Stimulated activated CD4-positive, alpha-beta T cell treated with anti-CD3 and anti-CD28 coated beads, Interleukin-1b, Interleukin-23, amount 100 ng/mL, for 24 hours (primary cell): ENCODE results near the gene MIEF2.
A peak's percentile ranks its signal among the peaks of the same experiment; 100 is the strongest.

Experiments
- DNase-seq, 4 experiments: peaks; one replicate each; pipeline ENCODE4 v3.0.0-alpha.2; 2020; ENCODE audit warnings: low read depth in 4 of 4, low spot score in 1 of 4

MIEF2 gene

GRCh38 chr17:18254888-18255649, 5.4 kb upstream of the MIEF2 start:
- DNase-seq: no peak

- DNase-seq: no peak
Observed at GRCh38 chr17:18256351-18256750, 4.1 kb upstream of the MIEF2 start.

DNA sequence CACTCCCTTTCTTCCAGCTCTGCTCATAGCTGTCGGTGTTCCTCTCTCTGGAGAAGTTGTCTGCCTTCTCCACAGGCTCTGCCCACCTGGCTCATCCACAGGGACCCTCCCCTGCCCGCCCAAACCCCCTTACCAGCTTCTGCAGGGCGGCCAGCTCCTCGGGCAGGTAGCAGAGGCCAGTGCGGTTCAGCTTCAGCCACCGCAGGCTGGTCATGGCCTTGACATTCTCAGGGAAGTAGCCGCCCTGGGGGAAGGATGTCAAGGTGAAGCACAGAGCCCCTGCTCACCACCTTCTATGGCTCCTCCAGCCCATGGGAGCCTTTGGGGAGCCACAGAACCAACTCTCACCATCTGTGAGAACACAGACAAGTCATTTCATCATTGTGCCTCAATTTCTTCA, 3.7 kb upstream of the MIEF2 start:
- DNase-seq: no peak

DNA sequence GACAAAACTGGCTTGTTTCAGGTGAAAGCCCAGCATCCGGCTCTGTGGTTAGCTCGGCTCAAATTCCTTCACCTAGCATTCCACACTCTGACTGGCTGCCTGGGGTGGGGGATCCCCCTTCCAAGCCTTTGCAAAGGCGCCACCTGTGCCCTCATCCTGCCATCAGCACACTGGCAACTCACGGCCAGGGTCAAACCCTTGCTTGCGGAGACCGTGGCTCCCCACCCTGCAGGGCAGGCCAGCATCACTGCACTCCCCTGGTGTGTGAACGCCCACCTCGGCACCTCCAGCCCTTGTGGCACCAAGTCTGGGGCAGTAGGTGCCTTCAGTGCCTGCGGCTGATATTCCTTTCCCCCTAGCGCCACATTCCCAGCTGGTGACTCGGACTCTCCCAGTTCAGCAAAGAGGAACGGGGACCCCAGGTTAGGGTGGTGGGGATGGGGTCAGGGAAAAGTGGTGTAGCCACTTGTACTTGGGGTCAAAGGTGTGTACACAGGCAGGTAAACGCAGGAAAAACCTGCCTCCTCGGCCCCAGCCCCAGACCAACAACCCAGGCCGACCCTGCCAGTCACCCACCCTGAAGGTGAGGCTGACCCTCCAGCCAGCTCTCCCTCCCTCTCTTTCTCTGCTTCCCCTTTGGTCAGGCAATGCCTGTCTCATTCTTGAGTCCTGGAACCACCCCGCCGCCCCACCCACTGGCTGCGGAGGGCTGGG, 3.0 kb upstream of the MIEF2 start:
- peak in 1 of 4 experiments; percentile 21 for DNase-seq

DNA sequence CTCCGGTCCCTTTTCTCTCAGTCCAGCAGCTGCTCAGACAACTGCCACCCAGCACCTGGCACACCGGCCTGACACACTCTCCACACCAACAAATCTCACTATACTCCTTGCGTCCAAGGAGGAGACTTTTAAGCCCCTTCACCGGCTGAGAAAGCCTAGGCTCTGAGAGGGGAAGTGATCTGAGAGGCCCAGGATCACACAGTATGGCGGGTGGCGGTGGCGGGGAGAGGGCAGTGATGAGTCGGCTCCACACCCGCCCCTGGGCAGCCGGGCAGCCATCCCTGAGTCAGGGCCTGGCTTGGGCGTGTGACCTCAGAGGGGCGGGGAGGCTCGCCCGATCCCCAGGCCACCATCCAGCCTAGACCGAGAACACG, 2.5 kb upstream of the MIEF2 start:
- peak in 3 of 4 experiments; percentile 19 to 41 (median 27) for DNase-seq

DNA sequence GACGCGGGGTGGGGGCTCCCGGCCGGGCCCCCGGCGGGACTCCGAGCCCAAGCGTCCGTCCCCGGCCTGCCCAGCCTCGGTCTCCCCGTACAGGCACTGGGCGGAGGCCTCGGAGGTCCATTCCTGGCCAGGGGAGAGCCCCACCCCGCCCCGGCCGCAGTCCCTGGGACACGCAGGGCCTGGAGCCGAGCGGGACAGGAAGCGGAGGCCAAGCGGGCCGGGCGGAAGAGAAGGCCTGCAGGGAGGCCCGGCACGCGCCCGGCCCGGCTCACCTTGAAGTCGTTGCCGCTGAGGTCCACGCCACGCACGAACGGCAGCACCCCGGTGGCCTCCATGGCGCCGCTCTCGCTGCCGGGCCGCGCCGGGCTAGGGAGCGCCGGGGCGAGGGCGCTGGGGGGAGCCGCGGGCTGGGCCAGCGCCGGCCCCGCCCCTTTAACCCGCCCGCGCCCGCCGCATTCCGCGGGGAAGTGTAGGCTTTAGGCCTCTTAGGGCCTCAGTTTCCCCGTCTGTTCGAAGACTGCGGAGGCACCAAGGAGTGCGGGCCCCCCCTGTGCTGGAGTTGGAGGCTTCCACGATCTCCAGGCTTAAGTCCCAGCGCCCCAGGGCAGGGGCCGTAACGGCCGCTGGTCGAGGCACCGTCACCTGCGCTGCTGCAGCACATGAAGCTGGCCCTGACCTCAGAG, 2.0 kb upstream of the MIEF2 start, which contains the start of gene FLII:
FLII (minus strand) TSS at position 383 of the 683 bp plus-strand sequence; CDS start at position 335, 48 bp downstream.
- peak; percentile 16 to 45 (median 39) for DNase-seq

DNA sequence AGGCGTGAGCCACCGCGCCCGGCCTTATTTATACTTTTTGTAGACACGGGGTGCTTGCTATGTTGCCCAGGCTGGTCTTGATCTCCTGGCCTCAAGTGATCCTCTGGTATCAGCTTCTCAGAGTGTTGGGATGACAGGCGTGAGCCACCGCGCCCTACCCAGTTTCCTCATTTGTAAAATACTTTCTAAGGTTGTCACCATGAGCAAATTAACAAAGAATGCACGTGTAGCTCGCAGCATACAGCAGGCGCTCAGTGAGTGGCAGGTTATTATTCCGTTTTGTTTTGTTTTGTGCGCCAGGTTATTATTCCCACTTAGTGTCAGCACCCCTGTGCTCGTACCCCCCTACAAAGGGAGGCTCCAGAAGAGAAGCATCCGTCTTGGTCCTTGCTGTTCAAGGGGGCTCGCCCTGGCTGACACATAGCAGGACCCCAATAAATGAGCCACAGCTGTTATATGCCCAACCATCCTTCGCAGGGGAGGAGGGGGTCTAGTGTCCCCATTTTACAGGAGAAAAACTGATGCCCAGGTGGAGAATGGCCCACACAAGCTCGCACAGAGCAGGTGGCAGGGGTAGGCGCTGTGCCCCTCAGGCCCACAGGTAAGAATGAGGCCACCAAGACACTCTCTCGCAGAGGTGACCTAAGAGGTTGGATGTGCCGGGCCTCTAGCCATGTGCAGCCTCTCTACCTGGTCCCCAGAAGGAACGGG, 686 bp upstream of the MIEF2 start:
- no peak for DNase-seq

DNA sequence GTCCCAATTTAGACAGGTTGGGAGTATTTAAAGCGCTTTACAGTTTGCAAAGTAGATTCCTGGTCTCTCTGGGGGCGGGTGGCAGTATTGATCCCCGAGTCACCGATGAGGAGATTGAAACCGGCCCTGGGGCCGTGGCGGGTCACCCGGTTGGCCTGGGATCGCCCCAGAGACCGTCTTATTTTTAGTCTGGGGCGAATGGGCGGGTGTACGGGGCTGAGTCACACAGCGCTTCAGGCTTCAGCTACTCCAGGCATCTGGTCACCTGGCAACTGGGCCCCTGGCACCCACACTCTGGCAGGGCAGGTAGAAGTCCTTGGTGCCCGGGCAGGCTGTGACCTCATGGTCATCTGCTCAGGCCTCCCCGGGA, 669 bp downstream of the MIEF2 start:
- peak in 1 of 4 experiments; percentile 18 for DNase-seq

DNA sequence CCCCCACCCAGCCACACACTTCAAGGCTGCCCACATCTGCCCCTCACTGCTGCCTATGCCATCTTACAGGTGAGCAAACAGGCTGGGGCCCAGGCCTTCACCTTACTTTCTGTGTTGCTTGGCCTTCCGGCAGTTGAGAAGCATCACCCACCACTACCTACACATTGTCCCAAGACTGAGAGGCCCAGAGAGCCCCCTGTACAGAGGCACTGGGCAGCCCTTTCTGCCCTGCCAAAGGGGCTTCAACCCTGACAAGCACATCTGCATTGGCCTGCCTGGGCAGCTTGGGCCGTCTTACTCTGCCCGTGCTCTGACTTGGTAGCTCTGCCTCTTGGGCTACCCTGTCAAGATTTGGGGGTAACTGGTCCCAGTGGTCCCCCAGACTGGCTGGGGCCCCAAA, 1.2 kb downstream of the MIEF2 start:
- DNase-seq: no peak

GRCh38 chr17:18262111-18262510, 1.6 kb downstream of the MIEF2 start:
- DNase-seq: no peak

GRCh38 chr17:18262641-18263040, 2.2 kb downstream of the MIEF2 start:
- DNase-seq: no peak

DNA sequence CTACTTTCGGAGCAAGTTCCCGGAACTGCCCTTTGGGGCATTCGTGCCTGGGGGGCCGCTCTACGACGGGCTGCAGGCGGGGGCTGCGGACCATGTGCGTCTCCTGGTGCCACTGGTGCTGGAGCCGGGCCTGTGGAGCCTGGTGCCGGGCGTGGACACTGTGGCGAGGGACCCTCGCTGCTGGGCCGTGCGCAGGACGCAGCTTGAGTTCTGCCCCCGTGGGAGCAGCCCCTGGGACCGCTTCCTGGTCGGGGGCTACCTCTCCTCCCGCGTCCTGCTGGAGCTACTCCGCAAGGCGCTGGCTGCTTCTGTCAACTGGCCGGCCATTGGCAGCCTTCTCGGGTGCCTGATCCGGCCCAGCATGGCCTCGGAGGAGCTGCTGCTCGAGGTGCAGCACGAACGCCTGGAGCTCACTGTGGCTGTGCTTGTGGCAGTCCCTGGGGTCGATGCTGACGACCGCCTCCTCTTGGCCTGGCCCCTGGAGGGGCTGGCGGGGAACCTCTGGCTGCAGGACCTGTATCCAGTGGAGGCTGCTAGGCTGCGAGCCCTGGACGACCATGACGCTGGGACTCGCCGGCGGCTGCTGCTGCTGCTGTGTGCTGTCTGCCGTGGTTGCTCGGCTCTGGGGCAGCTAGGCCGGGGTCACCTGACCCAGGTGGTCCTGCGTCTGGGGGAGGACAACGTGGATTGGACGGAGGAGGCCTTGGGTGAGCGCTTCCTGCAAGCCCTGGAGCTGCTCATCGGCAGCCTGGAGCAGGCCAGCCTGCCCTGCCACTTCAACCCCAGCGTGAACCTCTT, 3.6 kb downstream of the MIEF2 start:
- no peak for DNase-seq

DNA sequence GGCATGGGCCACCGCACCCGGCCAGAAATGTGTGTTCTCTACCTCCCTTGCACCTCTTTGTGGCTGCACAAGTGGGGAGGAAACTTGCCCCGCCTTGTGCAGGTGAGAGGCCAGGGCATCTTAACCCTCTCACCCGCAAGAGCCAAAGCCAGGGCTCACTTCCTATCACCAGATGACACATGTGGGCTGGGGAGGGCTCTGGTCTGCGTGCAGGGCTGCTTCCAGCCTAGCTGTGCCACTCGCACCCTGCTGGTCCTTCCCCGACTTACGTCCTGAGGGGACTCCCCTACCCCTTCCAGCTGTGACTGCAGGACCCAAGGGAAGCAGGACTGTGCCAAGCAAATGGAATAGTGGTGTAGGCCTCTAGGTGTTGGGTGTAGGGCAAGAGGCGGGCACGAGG, 6.9 kb downstream of the MIEF2 start:
- no peak for DNase-seq

DNA sequence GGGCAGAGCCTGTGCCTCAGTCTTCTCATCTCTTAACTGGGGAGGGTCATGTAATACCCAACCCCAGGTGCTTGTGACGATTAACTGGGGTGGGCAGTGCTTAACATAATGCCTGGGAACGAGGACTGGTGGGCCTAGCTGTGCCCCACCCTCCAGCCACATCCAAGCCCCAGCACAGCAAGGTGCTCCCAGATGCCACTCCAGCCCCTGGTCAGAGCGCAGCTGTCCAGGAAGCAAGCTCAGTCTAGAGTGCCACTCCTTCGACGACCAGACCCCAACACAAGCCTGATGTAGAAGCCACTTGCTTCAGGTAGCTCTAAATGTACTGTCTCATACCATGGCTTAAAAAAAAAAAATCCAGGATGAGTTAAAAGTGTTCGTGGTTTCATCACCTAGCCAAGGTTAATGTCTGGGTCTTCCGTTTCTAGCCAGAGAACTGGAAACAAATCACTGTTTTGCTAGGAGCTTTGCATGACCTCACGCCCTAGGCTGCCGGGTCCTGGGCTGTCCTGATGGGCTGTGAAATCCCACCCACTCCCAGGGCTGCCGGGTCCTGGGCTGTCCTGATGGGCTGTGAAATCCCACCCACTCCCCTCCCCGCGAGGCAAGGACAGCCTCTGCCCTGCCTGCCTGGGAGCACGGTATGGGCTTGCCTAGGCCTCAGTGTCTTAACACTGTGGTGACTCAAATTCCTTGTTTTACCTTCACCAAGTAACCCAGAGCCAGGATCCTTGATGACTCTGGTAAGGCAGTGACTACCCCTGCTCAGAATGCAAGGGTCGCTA, 7.7 kb downstream of the MIEF2 start:
- DNase-seq: no peak

- DNase-seq: no peak
Observed at GRCh38 chr17:18270046-18270931, 9.8 kb downstream of the MIEF2 start.

- DNase-seq: no peak
Observed at GRCh38 chr17:18277076-18277475, 16.6 kb downstream of the MIEF2 start.

- DNase-seq: no peak
Observed at GRCh38 chr17:18278867-18279266, 18.4 kb downstream of the MIEF2 start.

GRCh38 chr17:18280249-18280648, 19.8 kb downstream of the MIEF2 start:
- no peak for DNase-seq
